ENCODE measurements around the gene GPR35.

Gene GPR35

GRCh38 chr2:240604939-240605716 is 20.2 kb upstream of the GPR35 start:
- no peak for DNase-seq
- H3K4me3 Mint-ChIP-seq, result no peak overlapping the region
- peaks cover 8% of the 10 kb centered on the region for H3K4me1 Mint-ChIP-seq
- peaks cover 13% of the 10 kb centered on the region for H3K27me3 Mint-ChIP-seq (ENCODE audit: low read depth, poor library complexity)
- H3K9me3 Mint-ChIP-seq, result no peaks in the 10 kb centered on the region
- TF ChIP-seq, protein P1, sequence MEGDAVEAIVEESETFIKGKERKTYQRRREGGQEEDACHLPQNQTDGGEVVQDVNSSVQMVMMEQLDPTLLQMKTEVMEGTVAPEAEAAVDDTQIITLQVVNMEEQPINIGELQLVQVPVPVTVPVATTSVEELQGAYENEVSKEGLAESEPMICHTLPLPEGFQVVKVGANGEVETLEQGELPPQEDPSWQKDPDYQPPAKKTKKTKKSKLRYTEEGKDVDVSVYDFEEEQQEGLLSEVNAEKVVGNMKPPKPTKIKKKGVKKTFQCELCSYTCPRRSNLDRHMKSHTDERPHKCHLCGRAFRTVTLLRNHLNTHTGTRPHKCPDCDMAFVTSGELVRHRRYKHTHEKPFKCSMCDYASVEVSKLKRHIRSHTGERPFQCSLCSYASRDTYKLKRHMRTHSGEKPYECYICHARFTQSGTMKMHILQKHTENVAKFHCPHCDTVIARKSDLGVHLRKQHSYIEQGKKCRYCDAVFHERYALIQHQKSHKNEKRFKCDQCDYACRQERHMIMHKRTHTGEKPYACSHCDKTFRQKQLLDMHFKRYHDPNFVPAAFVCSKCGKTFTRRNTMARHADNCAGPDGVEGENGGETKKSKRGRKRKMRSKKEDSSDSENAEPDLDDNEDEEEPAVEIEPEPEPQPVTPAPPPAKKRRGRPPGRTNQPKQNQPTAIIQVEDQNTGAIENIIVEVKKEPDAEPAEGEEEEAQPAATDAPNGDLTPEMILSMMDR (IDR thresholded peaks at IDR 0.05), result no peak
- H3K27ac Mint-ChIP-seq, result no peak overlapping the region
- peaks cover under 1% of the 10 kb centered on the region for H3K36me3 Mint-ChIP-seq (ENCODE audit: low read depth)

- DNase-seq, result no peak
- H3K36me3 Mint-ChIP-seq (ENCODE audit: low read depth), result peaks cover under 1% of the 10 kb centered on the region
- no peaks in the 10 kb centered on the region for H3K9me3 Mint-ChIP-seq
- H3K4me3 Mint-ChIP-seq, result no peak overlapping the region
- H3K27me3 Mint-ChIP-seq (ENCODE audit: low read depth, poor library complexity), result peaks cover 13% of the 10 kb centered on the region
- no peak overlapping the region for H3K27ac Mint-ChIP-seq
- TF ChIP-seq, protein P1 (IDR thresholded peaks at IDR 0.05), result no peak
- peaks cover 8% of the 10 kb centered on the region for H3K4me1 Mint-ChIP-seq
Measured at GRCh38 chr2:240605867-240606743, 19.2 kb upstream of the GPR35 start.

GRCh38 chr2:240611601-240612210 is 13.6 kb upstream of the GPR35 start:
- TF ChIP-seq, protein P1 (IDR thresholded peaks at IDR 0.05), result no peak
- Mint-ChIP-seq H3K27me3 (ENCODE audit: low read depth, poor library complexity) (peaks cover 9% of the 10 kb centered on the region), H3K4me3 (peak overlapping the region; percentile 46), H3K36me3 (ENCODE audit: low read depth) (peaks cover 11% of the 10 kb centered on the region), H3K9me3 (peaks cover 14% of the 10 kb centered on the region), H3K27ac (peak overlapping the region; percentile 49), H3K4me1 (no peaks in the 10 kb centered on the region)
- DNase-seq, result no peak

GRCh38 chr2:240613781-240614180 is 11.5 kb upstream of the GPR35 start:
- TF ChIP-seq, protein P1 (IDR thresholded peaks at IDR 0.05), result no peak
- DNase-seq, result no peak
- H3K4me1 Mint-ChIP-seq, result no peaks in the 10 kb centered on the region
- H3K27ac Mint-ChIP-seq, result no peak overlapping the region
- peaks cover 3% of the 10 kb centered on the region for H3K27me3 Mint-ChIP-seq (ENCODE audit: low read depth, poor library complexity)
- H3K36me3 Mint-ChIP-seq (ENCODE audit: low read depth), result peaks cover 28% of the 10 kb centered on the region
- H3K4me3 Mint-ChIP-seq, result no peak overlapping the region
- H3K9me3 Mint-ChIP-seq, result peaks cover 32% of the 10 kb centered on the region

- TF ChIP-seq, protein P1 (IDR thresholded peaks at IDR 0.05), result no peak
- Mint-ChIP-seq H3K27me3 (ENCODE audit: low read depth, poor library complexity) (peaks cover 3% of the 10 kb centered on the region), H3K9me3 (peaks cover 38% of the 10 kb centered on the region), H3K27ac (no peak overlapping the region), H3K4me1 (no peaks in the 10 kb centered on the region), H3K4me3 (no peak overlapping the region), H3K36me3 (ENCODE audit: low read depth) (peaks cover 33% of the 10 kb centered on the region)
- DNase-seq, result no peak
Measured at GRCh38 chr2:240614391-240614790, 10.9 kb upstream of the GPR35 start.

Measured in nephron progenitor cell (in vitro differentiated cells).